OCI-LY7 (cell line): Measurements from ENCODE around the gene MGST3. TPM values are rescaled to one million over a fixed set of nuclear protein-coding genes. Genes with fewer than 3 reads are reported as not detected.

Experiments used
- BruUV-seq: library from RNA; stranded (reverse); fragments of 400-500 nt; replicated peaks from 2 replicates; lab custom pipeline; 2021; lab: Mats Ljungman, UMichigan
- CTCF ChIA-PET: fragments of 300-600 bp; sonication (Branson Sonifier 250); formaldehyde crosslinking; loops from one replicate; lab custom pipeline; 2022; ENCODE audit warnings: antibody characterized with exemption; ENCODE audit not compliant: unreplicated experiment; lab: Charles Lee
- POLR2A ChIA-PET: fragments of 300-600 bp; sonication (Branson Sonifier 250); formaldehyde crosslinking; loops from one replicate; lab custom pipeline; 2022; ENCODE audit warnings: antibody characterized with exemption; lab: Charles Lee
- DNase-seq: peaks from one replicate; pipeline ENCODE4 v3.0.0-alpha.2; 2015; ENCODE audit warnings: low spot score
- H2AFZ ChIP-seq: fragments of 200-600 bp; sonication (generic), shearing (Covaris generic); 2 replicates; pipeline ENCODE4 v1.6.1; 2014; ENCODE audit warnings: mild to moderate bottlenecking, antibody characterized with exemption, low read length, moderate library complexity
- H3K27ac ChIP-seq: fragments of 200-600 bp; sonication (generic); 2 replicates; pipeline ENCODE4 v1.5.1; 2014; ENCODE audit warnings: mixed run types, low read depth, mild to moderate bottlenecking, moderate library complexity, low read length, inconsistent platforms; ENCODE audit not compliant: poor library complexity, severe bottlenecking
- H3K36me3 ChIP-seq: fragments of 200-600 bp; sonication (generic); 2 replicates; pipeline ENCODE4 v1.6.1; 2014; ENCODE audit warnings: mild to moderate bottlenecking, antibody characterized with exemption, low read length, moderate library complexity, mixed read lengths; ENCODE audit not compliant: insufficient read depth
- H3K4me1 ChIP-seq: fragments of 200-600 bp; sonication (generic); 2 replicates; pipeline ENCODE4 v1.5.1; 2014; ENCODE audit warnings: mild to moderate bottlenecking, low read length; ENCODE audit not compliant: insufficient read depth, poor library complexity, severe bottlenecking
- H3K4me2 ChIP-seq: fragments of 200-600 bp; sonication (generic); 2 replicates; pipeline ENCODE4 v1.6.1; 2014; ENCODE audit warnings: mild to moderate bottlenecking, low read length
- H3K4me3 ChIP-seq: fragments of 200-600 bp; sonication (generic); 2 replicates; pipeline ENCODE4 v1.5.1; 2014; ENCODE audit warnings: mild to moderate bottlenecking, low read depth, low read length; ENCODE audit not compliant: poor library complexity, severe bottlenecking
- H3K79me2 ChIP-seq: fragments of 200-600 bp; sonication (generic); 2 replicates; pipeline ENCODE4 v1.6.1; 2016; ENCODE audit warnings: low read depth, mild to moderate bottlenecking, low read length, moderate library complexity, mixed read lengths; ENCODE audit not compliant: insufficient read depth
- H3K9me2 ChIP-seq: fragments of 200-600 bp; sonication (generic); 2 replicates; pipeline ENCODE4 v1.6.1; 2016; ENCODE audit warnings: mild to moderate bottlenecking, low read length, mixed read lengths; ENCODE audit not compliant: insufficient read depth
- H3K9me3 ChIP-seq: fragments of 200-600 bp; sonication (generic); 2 replicates; pipeline ENCODE4 v1.6.1; 2014; ENCODE audit warnings: mild to moderate bottlenecking, mixed run types, low read length, mixed read lengths
- H4K20me1 ChIP-seq: fragments of 200-600 bp; sonication (generic); 2 replicates; pipeline ENCODE4 v1.6.1; 2014; ENCODE audit warnings: mild to moderate bottlenecking, antibody characterized with exemption, low read length, moderate library complexity, mixed read lengths; ENCODE audit not compliant: insufficient read depth
- EZH2phosphoT487 ChIP-seq: fragments of 200-600 bp; sonication (generic); IDR thresholded peaks from 2 replicates; pipeline ENCODE4 v1.6.1; 2018; ENCODE audit warnings: low read depth, borderline replicate concordance, mild to moderate bottlenecking, mixed run types, antibody characterized with exemption, low read length, moderate library complexity, mixed read lengths
- intact Hi-C: fragments of 100-400 bp; cut with micrococcal nuclease; formaldehyde crosslinking; loops from one replicate; pipeline ENCODE4 v1.10.0; 2022; ENCODE audit not compliant: unreplicated experiment
- total RNA-seq, 2 experiments: library from RNA; depleted of rRNA in 1 of 2; stranded (reverse); fragments of >200 nt in 1 of 2; shearing (Covaris generic) in 1 of 2; gene quantifications; 2 replicates each; pipeline ENCODE4 v1.2.3, GENCODE V29; 2014 to 2022
- TF ChIP-seq, protein P1 (sequence below): fragments of 200-600 bp; sonication (generic); conservative IDR thresholded peaks from 2 replicates; pipeline ENCODE4 v1.5.1; 2014; ENCODE audit warnings: mild to moderate bottlenecking, antibody characterized with exemption, low read length, moderate library complexity, mixed read lengths

MGST3 gene
- total RNA-seq, 2 experiments from 2014 or later = 115 to 127 TPM

DNA sequence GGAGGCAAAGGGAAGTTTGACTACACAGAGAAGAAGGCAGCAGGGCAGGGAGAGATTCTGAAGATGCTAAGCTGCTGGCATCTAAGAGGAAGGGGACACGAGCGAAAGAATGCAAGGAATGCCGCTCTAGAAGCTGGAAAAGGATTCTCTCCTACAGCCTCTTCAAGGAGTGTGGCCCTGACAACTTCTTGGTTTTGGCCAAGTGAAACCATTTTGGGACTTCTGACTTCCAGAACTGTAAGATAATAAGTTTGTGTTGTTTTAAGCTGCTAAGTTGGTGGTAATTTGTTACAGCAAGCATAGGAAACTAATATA lies 28.5 kb downstream of the MGST3 start:
- POLR2A ChIA-PET = interaction anchor here (0.6 to 3.2 kb wide), 3 partner anchors 14 to 77 kb away, joined by 5 to 13 read pairs (median 6); no protein-coding TSS in a partner anchor
- TF ChIP-seq, protein P1, sequence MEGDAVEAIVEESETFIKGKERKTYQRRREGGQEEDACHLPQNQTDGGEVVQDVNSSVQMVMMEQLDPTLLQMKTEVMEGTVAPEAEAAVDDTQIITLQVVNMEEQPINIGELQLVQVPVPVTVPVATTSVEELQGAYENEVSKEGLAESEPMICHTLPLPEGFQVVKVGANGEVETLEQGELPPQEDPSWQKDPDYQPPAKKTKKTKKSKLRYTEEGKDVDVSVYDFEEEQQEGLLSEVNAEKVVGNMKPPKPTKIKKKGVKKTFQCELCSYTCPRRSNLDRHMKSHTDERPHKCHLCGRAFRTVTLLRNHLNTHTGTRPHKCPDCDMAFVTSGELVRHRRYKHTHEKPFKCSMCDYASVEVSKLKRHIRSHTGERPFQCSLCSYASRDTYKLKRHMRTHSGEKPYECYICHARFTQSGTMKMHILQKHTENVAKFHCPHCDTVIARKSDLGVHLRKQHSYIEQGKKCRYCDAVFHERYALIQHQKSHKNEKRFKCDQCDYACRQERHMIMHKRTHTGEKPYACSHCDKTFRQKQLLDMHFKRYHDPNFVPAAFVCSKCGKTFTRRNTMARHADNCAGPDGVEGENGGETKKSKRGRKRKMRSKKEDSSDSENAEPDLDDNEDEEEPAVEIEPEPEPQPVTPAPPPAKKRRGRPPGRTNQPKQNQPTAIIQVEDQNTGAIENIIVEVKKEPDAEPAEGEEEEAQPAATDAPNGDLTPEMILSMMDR = no peak
- no peak for TF ChIP-seq EZH2phosphoT487
- CTCF ChIA-PET = no interaction called here
- Histone ChIP-seq H3K79me2 (no peaks in the 10 kb centered on the region), H3K9me2 (no peaks in the 10 kb centered on the region), H3K4me3 (no peak overlapping the region), H2AFZ (no peak overlapping the region), H3K36me3 (peaks cover 64% of the 10 kb centered on the region), H3K27ac (no peak overlapping the region), H3K4me1 (no peaks in the 10 kb centered on the region), H3K4me2 (no peak overlapping the region), H4K20me1 (no peaks in the 10 kb centered on the region), H3K9me3 (no peaks in the 10 kb centered on the region)
- intact Hi-C loops = no loop called here
- DNase-seq = no peak
- no TSS peak for BruUV-seq

DNA sequence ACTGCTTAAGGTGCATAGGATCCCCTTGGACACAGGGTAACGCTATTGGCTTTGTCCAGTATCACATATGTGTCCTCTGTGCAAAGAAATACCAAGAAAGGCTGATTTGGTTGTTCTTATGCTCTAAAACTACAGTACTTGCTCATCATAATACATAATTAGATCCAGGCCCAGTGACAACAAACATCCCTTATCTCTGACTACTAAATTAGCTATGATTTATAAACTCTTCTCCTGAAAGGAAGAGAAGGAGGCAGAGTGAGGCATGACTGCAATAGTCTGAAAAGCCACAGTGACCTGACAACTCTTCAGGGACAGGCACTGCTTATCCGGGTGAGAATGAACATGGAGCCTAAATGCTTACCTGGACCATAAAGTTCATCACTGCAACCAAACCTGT lies 30.7 kb downstream of the MGST3 start:
- BruUV-seq = no TSS peak
- CTCF ChIA-PET = no interaction called here

DNA sequence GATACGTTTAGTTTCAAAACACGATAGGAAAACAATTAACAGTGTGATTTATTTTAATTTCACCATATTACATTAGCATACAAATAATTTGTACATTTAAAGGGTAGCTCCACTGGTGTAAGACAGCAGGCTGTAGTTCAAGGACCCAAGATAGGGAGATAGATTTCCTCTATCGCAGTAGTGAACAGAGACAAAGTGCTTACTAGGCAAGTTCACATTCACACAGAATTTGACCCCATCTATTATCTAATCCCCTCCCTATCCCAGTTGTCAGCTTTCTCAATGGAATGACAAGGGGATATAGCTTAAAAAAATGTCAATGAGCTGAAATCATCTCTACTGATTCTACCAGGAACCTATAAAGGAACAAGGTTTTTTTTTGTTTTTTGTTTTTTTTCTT lies 31.2 kb downstream of the MGST3 start:
- no peaks in the 10 kb centered on the region for H3K79me2 ChIP-seq
- DNase-seq = no peak
- H3K27ac ChIP-seq = no peak overlapping the region
- no peak overlapping the region for H3K4me3 ChIP-seq
- H3K9me2 ChIP-seq = no peaks in the 10 kb centered on the region
- CTCF ChIA-PET = interaction anchor here (0.9 kb wide), 1 partner anchor 17 kb away, joined by 3 read pairs; no protein-coding TSS in a partner anchor
- intact Hi-C loops = no loop called here
- TF ChIP-seq EZH2phosphoT487 = no peak
- TF ChIP-seq, protein P1 = no peak
- no peaks in the 10 kb centered on the region for H3K4me1 ChIP-seq
- no peak overlapping the region for H3K4me2 ChIP-seq
- no peaks in the 10 kb centered on the region for H3K9me3 ChIP-seq
- POLR2A ChIA-PET = no interaction called here
- H3K36me3 ChIP-seq = peaks cover 68% of the 10 kb centered on the region
- H2AFZ ChIP-seq = no peak overlapping the region
- H4K20me1 ChIP-seq = no peaks in the 10 kb centered on the region
- BruUV-seq = no TSS peak

More for the DNA sequence above, 30.7 kb downstream of the MGST3 start:
- Histone ChIP-seq H3K36me3 (peaks cover 65% of the 10 kb centered on the region), H3K4me2 (no peak overlapping the region), H3K4me1 (no peaks in the 10 kb centered on the region), H3K4me3 (no peak overlapping the region), H2AFZ (no peak overlapping the region), H3K27ac (no peak overlapping the region), H4K20me1 (no peaks in the 10 kb centered on the region), H3K9me2 (no peaks in the 10 kb centered on the region), H3K79me2 (no peaks in the 10 kb centered on the region), H3K9me3 (no peaks in the 10 kb centered on the region)
- intact Hi-C loops = no loop called here
- TF ChIP-seq, protein P1 = no peak
- no peak for TF ChIP-seq EZH2phosphoT487
- POLR2A ChIA-PET = interaction anchor here (0.6 to 1.3 kb wide), 4 partner anchors 10 to 1103 kb away, joined by 3 to 4 read pairs (median 4); partner anchors contain the start of gene PBX1
- DNase-seq = no peak
